22Rv1 (cell line): ENCODE measurements around the gene PARVG.

ENCODE experiments used
- H3K27ac ChIP-seq: fragments of 450-650 bp; 2 replicates; pipeline ENCODE4 v1.5.1; 2017
- ZFX ChIP-seq: fragments of 450-650 bp; IDR thresholded peaks from 2 replicates; pipeline ENCODE4 v1.6.1; 2017; ENCODE audit warnings: antibody characterized with exemption, borderline replicate concordance
- TF ChIP-seq, protein P1 (sequence below): fragments of 450-650 bp; IDR thresholded peaks from 2 replicates; pipeline ENCODE4 v1.5.1; 2017; ENCODE audit warnings: mild to moderate bottlenecking

Gene PARVG

DNA sequence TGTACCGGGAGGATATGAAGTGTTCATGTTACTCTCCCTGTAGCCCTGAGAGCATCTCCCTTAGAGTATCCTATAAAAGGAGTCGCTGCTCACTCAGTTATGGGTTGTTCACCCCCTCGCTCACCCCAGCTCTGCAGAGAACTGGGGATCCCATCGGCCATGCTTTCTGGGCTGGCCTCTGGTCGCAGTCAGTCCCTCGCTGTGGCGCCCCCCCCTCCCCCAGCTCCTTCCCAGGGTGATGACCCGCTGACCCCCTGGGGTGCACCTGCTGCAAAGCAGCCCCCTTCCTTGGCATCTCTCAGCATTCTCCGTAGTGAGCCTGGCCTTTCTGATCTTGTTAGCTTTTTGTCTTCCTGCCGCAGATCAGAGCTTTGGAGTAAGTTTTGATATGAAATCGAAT lies 10.3 kb upstream of the PARVG start:
- TF ChIP-seq, protein P1, sequence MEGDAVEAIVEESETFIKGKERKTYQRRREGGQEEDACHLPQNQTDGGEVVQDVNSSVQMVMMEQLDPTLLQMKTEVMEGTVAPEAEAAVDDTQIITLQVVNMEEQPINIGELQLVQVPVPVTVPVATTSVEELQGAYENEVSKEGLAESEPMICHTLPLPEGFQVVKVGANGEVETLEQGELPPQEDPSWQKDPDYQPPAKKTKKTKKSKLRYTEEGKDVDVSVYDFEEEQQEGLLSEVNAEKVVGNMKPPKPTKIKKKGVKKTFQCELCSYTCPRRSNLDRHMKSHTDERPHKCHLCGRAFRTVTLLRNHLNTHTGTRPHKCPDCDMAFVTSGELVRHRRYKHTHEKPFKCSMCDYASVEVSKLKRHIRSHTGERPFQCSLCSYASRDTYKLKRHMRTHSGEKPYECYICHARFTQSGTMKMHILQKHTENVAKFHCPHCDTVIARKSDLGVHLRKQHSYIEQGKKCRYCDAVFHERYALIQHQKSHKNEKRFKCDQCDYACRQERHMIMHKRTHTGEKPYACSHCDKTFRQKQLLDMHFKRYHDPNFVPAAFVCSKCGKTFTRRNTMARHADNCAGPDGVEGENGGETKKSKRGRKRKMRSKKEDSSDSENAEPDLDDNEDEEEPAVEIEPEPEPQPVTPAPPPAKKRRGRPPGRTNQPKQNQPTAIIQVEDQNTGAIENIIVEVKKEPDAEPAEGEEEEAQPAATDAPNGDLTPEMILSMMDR, result no peak
- TF ChIP-seq ZFX, result no peak
- no peak overlapping the region for H3K27ac ChIP-seq

DNA sequence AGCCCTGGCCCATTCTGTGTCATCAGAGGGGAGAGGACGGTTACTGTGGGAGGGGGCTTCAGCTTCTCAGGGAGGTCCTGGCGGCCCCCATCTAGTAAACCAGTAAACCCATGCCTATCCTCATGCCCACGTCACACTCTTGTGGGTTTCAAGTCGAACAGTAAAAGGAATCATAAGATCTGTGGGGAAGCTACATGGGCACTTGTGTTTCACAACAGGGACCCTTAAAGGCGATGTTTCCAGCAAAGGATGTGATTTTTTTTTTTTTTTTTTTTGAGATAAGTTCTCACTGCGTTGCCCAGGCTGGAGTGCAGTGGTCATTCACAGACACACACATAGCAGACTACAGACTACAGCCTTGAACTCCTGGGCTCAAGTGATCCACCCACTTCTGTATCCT lies 9.2 kb upstream of the PARVG start:
- no peak overlapping the region for H3K27ac ChIP-seq
- TF ChIP-seq ZFX, result no peak
- TF ChIP-seq, protein P1, result no peak

DNA sequence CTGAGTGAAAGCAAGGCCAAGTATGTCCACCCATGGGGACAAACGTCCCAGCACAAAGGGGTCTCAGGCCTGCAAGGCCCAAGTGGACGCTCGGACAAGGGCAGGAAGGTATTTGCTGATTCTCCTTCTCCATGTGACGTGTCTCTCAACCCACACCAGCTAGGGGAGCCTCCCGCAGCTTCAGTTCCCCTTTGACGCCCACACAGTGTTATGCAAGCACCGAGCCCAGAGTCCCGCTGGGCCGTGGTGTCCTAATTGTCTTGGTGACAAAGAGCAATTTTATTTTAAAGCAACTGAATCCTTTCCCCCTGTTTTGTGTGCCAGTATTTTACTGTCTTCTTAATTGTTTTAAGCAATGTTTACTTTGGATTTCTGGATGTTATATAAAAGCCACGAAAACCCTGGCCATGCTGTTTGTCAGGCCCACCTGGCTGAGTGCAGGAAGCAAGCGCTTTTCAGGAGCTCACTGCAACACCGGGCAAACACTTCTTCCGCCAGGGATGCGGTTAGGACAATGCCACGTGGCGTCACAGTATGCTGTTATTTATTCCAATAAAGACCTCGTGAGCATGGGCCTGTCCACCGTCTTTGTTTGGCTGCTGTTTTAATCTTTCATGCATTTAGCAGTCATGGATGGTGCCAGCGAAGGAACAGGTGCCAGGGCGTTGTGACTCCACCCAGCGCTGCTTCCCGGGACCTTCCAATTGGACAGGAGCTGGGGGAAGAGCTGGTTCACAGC lies 8.2 kb upstream of the PARVG start:
- no peak overlapping the region for H3K27ac ChIP-seq
- TF ChIP-seq, protein P1, result no peak
- no peak for TF ChIP-seq ZFX

DNA sequence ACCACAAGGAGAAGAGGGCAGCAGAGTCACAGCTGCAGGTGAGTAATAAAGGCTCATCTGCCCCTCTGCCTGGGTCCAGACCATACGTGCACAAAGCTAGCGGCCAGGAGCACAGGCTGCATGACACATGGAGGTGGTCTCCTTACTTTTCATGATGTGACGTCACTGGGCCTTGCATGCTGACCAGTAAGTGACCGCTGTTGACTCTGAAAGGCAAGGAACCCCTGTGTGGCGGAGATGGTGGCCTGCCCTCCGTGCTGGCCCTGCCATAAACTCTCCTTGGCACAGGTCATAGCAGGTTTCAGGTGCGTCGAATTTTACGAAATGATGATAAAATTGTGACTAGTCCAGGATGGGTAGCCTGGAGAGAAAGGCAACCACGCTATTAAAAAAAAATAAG lies 7.6 kb upstream of the PARVG start:
- TF ChIP-seq, protein P1, result no peak
- TF ChIP-seq ZFX, result no peak

DNA sequence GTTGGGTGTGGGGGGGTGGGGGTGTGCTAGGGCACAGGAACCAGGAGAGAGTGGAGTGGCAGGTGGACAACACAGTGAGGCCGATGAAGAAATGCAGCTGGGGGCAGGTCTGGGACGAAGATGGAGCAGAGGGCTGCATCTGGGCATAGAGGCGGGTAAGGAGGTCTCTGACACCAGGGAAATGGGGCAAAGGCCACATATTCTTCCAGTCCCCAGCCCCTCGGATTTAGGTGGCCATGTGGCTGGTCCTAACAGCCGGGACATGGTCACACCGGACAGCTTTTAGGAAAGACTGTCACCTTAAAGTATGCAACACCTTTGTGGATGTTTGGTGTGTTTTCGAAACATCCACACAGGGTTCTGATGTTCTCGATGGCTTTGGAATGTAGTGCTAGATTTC lies 5.0 kb upstream of the PARVG start:
- no peak overlapping the region for H3K27ac ChIP-seq
- TF ChIP-seq ZFX, result no peak
- TF ChIP-seq, protein P1, result no peak

More for the DNA sequence above, 7.6 kb upstream of the PARVG start:
- no peak overlapping the region for H3K27ac ChIP-seq

DNA sequence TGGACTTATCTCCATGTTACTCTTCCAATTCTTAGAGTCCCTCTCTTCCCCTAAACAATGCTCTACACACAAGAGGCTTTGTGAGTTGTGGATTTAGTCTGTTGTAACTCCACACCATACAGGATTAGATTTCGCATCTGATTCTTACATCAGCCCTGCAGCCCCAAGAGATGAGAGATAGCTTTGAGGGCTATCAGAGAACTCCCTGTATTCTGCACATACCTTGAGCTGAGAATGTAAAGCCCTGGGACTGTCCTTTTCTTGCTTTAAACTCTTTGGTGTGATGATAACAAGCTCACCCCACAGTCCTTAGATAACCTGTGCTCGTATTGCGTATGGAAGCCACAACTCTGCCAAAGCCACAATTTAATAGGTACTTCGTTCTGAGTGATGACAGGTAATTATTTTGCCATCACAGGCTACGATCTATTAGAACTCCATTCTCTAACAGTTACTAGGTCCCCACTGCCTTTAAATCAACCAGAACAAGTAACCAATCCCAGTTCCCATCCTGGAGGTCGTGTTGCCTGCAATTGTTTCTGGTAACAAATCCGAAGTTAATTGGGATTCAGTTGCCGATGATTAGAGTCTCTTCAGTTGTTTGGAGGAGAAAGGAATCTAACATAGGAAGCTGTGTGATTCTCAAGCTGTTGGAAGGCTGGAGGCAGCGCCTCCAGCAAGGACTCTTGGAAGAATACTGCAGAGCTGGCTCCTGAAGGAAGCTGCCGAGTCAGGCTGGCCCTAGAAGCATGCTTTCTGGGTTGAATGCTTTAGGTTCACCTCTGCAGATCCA lies 1.3 kb upstream of the PARVG start:
- H3K27ac ChIP-seq, result no peak overlapping the region
- no peak for TF ChIP-seq ZFX

DNA sequence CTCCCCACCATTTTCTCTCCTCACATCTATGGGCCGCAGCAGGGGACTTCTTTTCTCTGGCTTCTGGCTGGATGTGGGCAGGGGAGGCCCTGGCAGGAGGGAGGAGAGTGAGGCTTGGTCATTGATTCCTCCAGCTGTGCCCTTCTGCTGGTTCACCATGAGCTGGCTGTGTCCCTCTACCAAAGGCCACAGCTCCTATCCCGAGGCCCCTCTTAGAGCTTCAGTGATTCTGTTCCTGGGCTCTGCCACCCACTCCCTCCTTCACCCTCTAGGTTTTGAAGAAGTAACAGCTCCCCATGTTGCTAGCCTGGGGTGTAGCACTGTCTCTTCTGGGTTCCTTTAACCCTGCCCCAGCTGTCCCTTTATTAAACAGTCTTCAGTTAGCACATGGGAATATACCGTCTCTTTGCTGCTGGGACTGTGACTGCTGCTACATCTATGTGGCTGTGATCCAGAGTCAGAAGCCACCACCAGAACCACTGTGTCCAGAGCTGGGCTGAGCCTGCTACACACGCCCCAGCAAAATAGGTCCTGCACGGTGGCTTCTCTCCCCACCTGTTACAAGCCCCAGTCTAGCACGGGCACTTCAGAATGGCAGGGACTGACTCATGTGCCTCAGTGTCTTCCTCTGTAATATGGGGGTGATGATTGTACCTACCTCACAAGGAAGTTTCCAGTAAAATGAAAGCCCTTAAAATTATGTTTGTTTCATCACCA lies 578 bp upstream of the PARVG start:
- no peak overlapping the region for H3K27ac ChIP-seq
- no peak for TF ChIP-seq ZFX
- TF ChIP-seq, protein P1, result no peak
